ENCODE data around the gene SETBP1. TPM values are rescaled to one million over a fixed set of nuclear protein-coding genes. Genes with fewer than 3 reads are reported as not detected.

SETBP1 gene
- total RNA-seq, 1 donor from 2014 or later: 15.5 TPM

DNA sequence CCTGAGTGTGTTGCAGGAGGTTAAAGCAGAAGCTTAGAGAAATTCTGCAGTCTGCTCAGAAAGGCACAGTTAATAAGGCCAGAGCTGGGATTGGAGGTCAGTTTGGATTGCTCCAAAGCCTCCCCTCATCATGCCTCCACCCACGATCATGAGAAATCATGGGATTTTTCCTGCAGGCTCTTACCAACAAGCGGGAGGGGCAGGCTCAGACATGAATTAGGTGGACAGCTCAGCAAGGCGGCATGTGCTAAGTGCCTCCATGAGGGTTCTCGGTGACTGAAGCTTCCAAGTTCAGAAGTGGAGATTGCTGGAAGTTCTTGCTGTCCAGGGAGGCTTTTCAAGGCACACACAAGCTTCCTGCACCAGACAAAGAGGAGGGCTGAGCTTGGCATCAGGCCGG is 163.8 kb downstream of the SETBP1 start:
- intact Hi-C loops (cut with DNase I): no loop called here
- DNase-seq (ENCODE audit: low spot score): no peak

DNA sequence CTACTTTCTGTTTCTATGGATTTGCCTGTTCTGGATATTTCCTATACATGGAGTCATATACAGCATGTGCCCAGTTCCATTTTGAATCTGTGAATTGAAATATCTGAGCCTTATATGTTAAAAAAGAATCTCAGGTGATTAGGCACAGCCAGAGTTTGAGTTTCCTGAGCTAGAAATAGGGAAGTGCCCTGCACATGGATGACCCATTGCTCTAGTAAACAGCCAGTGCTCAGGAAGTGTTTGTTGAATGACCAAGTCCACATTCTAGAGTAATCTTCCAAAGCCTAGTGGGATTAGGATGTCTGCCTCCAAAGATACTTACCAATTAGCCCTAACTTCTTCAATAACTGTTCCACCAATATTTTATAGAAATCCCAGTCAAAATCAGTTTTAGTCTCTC is 165.8 kb downstream of the SETBP1 start:
- intact Hi-C loops (cut with DNase I): no loop called here

DNA sequence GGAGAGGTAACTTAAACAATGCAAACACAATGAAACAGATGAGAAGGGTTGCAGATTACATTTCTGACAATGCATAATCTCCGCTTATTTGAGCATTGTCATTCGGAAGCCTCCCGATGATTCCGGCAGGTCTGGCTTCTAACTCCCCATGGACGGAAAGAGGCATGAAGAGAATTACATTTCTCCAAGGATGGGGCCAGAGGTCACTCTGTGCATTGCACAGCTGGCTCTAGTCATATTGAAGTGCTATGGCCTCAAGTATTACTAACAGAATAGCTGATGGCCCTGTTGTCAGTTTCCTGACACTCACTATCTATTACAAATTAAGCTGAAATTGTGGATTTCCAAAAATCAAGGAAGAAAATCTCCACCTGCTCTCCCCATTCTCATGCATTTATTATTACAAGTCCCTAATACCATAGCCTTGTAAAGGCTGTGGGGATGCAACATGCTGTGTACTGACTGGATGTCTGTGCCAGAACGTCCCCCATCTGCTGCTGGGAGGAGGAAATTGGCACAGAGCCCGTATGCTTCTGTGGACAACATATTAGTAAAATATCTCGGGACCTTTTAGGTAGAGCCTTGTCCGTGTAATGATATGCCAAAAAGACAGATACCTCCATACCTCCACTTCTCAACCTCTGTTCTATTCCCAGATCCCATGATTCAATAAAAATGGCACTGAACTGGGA is 168.1 kb downstream of the SETBP1 start:
- no peak for DNase-seq (ENCODE audit: low spot score)
- intact Hi-C loops (cut with DNase I): no loop called here

More for the DNA sequence above, 165.8 kb downstream of the SETBP1 start:
- DNase-seq (ENCODE audit: low spot score): no peak

DNA sequence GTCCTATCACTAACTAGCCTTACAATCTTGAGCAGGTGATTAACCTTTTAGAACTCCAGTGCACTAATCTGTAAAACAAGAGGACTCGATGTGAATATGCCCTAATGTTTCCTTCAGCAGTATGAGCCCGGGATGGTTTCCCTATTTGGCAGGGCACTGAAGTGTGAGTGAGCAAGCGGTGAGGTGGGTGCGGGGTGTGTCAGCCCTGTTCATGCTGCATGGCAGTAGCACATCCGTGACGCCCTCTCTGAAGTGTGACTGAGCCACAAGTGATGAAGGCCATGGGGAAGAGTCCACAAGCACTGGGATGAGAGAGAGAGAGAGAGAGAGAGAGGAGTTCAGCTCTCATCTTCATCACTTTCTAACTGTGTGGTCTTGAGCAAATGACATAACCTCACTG is 168.7 kb downstream of the SETBP1 start:
- DNase-seq (ENCODE audit: low spot score): no peak
- intact Hi-C loops (cut with DNase I): no loop called here

DNA sequence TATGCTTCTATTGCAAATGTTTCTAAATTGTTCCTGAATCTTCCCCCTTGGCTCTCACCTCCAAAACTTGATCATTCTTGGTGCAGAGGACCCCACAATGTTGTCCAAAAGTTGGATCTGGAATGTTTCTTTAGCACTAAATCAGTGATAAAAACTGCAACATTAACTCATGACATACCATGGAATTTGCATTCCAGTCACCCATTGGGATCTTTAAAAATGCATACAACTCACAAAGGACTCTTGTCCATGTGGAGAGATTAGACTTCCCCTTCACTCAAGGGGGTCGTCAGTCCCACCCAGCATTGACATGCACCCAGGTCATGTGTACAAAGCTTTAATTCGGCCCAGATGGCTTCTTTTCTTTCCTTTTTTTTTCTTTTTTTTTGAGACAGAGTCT is 169.3 kb downstream of the SETBP1 start:
- intact Hi-C loops (cut with DNase I): loop anchor here (5.0 kb wide), 1 partner anchor 37 kb away; no protein-coding TSS in a partner anchor

DNA sequence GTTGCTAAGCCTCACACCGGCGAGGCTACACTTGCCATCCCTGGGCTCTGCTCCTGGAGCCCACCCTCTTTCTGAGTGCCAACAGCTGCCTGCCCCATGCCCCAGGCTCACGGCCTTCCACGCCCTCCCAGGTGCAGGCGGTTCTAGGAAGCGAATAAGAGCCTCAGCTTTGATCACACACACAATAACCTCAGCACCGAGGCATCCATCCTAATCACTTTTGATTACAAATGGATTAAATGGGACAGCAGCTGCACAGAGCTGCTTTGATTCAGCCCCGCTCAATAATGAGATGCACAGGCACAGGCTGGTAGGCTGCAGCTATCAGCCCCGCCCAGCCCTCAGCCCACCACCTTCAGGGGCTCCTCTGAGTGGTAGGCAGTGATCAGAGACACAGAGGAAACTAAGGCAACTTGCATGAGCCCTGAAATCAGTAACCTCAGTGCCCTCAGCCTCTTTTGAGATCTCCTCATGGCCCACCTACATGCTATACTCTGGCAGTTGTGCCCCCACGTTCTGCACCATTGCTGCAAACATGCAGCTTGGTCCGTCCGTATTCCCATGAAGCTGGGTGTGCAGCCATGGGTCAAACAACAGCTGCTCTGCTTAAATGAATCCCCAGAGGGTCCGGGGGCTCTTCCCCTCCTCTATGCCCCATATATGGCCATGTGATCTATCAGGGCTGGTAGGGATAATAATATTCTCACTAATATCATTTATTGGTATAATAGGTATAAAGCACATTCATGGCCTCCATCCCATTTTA is 171.4 kb downstream of the SETBP1 start:
- intact Hi-C loops (cut with DNase I): loop anchor here (5.0 kb wide), 1 partner anchor 35 kb away; no protein-coding TSS in a partner anchor
- DNase-seq (ENCODE audit: low spot score): no peak

More for the DNA sequence above, 169.3 kb downstream of the SETBP1 start:
- no peak for DNase-seq (ENCODE audit: low spot score)

DNA sequence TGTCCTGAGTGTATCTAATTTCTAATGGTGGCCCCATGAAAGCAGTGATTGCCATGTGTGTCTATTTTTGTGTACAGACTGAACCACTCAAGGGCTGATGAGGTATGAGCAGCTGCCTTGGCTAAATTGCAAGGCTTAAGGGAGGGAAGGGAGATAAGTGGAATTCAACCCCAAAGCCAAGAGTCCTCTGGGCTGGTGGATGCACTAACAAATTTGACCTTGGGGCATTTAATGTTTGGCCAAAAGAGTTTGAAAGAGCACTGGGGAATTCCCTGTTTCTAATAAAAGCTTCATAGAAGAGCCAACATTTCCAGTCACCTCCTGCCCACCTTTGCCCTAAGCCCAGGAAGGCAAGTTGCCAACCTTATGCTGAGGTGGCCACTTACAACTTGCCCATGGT is 172.1 kb downstream of the SETBP1 start:
- intact Hi-C loops (cut with DNase I): loop anchor here (5.0 kb wide), 1 partner anchor 34 kb away; no protein-coding TSS in a partner anchor
- no peak for DNase-seq (ENCODE audit: low spot score)

DNA sequence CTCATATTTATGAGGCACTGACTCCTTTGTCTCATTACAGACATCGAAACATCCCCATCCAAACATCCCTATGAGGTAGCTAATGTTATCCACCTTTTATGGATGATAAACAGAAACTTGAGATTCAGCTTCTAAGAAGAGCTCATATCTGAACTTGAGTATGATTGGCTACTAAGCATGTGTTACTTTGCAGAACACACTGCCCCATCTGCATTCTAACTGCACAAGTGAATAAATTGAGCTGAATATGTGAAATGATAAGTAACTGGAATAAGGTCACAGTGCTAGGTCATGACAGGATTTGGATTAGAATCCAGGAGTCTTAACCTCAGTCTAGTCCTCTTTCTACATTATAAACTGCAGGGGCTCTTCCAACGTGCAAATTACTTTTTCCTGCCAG is 172.7 kb downstream of the SETBP1 start:
- no peak for DNase-seq (ENCODE audit: low spot score)
- intact Hi-C loops (cut with DNase I): loop anchor here (5.0 kb wide), 1 partner anchor 34 kb away; no protein-coding TSS in a partner anchor

DNA sequence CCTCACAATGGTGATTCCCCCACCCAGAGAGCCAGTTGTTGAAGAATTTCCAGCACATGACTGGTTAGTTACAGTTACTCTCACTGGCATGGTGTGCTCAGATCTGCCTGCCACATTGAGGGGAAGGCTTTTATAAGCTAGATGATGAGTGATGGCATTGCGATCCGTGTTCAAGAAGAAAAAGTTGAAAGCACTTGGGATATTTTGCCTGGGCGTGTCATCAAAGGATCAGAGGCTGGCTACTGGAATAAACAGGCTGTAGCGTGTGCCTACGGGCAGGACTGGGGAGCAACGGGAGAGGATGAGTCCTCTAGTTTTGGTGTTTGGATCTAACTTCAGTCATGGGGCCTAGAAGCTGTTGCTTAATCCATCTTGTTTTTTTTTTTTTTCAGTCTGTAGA is 175.0 kb downstream of the SETBP1 start:
- DNase-seq (ENCODE audit: low spot score): no peak
- intact Hi-C loops (cut with DNase I): no loop called here

DNA sequence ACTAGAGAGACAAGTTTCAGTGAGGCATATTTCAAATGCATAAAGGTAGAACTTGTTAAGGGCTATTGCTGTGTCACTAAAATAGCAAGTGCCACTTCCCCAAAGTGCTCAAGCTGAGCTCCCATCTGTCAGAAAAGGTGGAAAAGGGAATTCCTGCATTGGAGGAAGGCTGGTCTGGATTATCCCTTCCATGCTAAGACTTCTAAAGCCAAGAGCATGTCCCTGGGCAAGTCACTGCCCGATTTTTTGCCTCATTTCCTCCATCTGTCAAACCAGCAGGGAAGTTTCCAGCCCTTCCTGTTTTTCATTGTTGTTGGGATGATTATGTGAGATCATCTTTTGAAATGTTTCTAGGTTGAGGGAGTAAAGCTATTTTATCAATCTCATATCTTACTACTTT is 175.5 kb downstream of the SETBP1 start:
- DNase-seq (ENCODE audit: low spot score): no peak
- intact Hi-C loops (cut with DNase I): no loop called here

DNA sequence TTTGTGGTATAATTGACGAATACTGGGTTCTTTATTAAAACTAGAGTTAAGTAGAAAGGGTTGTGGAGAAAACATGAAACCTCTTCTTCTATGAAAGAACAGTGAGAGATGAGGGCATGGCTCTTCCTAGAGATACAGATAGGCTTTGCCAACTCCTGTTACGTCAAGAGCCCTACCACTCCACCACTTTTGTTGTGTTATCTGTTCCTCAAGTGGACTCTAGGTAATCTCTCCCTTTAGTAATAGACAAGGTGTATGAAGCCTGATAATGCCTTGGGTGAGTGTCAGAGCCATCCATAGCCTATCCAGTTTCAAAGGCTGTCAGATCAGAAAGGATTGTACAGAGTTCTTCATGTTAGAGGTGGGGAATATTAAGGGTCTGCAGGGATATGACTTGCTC is 176.4 kb downstream of the SETBP1 start:
- DNase-seq (ENCODE audit: low spot score): no peak
- intact Hi-C loops (cut with DNase I): no loop called here

DNA sequence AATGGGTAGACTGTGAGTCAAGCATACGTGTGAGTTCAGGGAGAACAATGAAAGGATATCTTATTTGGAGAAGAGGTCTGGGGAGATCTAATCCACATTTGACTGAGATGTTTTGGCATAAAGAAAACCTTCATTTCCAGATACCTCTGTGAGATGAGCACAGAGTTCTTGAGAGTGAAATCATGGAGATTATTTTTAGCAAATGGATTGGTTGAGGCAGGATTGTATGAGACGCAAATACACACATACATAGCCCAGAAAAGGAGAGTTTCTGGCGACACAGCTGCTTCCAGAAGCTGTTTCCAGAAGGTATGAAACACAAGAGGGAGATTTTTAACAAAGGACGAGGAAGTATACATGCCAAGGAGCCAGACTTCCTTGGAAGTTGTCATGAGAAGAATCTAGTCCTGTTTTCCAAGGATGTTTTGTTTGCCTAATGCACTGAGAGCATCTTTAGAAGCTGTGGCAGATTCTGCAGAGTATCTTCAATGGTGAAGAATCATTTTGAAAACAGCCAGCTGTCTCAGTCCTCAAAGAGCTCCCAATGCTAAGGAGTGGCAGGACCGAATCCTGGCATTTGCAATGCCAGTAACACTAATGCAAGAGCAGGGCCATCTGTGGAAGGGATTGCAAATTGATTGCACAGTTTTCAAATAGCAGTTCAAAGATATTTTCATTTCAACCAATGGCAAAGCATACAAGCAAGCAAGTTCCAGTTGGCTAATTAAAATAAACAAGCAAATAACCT is 177.2 kb downstream of the SETBP1 start:
- no peak for DNase-seq (ENCODE audit: low spot score)
- intact Hi-C loops (cut with DNase I): no loop called here

DNA sequence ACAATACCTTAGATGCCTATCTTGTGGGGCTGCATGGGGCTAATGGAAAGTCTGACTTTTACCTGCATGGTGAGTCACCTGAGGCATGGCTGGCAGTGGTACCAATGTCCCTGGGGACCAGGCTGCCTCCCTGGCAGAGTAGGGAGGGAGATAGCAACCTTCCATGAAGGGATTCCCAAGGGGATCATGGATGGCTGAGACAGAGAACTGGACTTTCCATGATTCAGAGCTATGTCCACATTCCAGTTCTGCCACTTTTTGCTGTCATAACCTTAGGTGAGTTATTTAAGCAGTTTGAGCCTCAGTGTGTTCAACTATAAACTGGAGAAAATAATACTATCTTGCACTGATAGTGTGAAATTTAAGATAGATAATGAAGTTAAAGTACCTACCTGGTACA is 178.6 kb downstream of the SETBP1 start:
- intact Hi-C loops (cut with DNase I): no loop called here
- DNase-seq (ENCODE audit: low spot score): no peak

DNA sequence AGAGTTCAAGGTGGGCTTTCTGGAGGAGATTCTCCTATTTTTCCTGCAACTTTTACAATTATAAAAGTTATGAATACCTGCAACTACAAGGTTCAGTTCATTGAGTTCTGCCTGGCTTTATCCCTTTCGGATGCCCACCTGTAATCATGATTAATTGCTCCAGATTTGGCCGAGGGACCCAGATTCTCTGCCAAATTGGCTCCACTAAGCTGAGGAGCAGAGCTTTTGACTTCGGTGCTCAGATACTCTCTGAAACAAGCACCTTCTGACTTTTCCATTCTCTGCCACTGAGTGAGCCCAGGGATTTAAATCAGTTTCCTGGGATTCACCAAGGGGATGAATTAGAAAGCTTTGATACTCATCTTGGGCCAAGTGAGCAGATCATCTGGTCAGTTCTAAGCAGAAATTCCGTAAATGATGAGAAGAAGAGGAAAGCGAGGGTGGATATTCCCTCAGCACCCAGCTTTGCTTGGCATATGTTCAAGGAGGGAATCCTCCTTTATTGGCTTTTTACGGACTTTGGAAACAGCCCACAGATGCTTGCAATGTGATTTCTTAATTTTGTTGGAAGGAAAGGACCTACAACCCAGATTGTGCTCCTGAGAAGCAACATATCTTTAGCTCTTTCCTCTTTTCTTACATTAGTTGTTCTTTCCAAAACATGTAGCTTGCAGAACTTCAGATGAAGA is 179.2 kb downstream of the SETBP1 start:
- DNase-seq (ENCODE audit: low spot score): no peak
- intact Hi-C loops (cut with DNase I): no loop called here

DNA sequence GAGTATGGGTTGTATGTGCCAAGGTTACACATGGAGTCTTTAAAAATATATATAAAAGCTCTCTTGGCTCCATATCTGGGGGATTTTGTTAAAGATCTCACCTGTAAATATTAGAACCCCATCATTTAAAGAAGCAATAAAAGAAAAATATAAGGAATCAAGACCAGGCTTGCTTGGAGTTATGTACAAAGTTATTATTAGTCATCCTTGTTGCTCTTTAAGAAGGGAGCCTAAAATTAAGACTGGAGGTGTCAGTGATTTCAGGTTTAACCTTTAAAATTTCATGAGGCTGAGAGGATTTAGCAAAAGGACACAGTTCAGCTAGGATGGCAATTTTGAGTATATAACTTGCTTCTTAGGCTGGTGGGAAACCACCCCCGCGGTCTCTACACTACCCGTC is 181.4 kb downstream of the SETBP1 start:
- DNase-seq (ENCODE audit: low spot score): no peak
- intact Hi-C loops (cut with DNase I): no loop called here

DNA sequence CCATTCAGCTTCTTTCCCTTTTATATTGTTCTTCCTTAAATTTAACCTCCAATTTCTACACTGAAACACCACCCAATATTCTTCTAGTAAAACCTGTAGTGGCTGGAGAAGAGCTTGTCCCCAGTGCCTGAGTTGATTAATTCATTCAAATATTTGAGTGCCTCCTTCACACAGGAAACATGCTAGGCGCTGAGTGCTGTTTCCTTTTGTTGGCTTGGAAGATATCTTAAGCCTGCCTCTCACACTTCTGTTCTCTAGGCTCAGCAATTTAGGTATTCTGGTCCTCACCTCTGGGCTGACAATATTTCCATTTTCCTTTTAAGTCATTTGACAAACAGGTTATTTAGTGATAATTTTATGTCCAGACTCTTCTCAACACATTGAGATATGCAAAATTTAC is 185.4 kb downstream of the SETBP1 start:
- DNase-seq (ENCODE audit: low spot score): no peak
- intact Hi-C loops (cut with DNase I): no loop called here

DNA sequence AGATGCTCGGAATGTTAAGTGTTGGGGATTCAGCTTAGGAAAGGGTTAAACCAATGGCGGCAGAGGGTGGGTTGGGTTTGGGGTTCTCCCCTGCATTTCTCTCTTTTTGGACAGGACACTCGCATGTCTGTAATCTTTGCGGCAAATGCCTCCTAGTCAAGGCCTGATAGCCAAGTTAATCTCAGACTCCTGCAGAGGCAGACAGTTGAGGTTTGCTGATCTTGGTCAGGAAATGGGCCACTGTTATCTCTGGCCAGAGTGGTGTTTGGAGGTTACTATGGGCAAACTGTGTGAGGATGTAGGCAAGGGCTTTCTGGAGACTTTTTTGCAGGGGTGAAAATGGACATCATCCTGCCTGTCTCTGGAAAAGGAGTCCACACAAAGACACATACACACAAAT is 188.8 kb downstream of the SETBP1 start:
- intact Hi-C loops (cut with DNase I): no loop called here
- DNase-seq (ENCODE audit: low spot score): no peak

DNA sequence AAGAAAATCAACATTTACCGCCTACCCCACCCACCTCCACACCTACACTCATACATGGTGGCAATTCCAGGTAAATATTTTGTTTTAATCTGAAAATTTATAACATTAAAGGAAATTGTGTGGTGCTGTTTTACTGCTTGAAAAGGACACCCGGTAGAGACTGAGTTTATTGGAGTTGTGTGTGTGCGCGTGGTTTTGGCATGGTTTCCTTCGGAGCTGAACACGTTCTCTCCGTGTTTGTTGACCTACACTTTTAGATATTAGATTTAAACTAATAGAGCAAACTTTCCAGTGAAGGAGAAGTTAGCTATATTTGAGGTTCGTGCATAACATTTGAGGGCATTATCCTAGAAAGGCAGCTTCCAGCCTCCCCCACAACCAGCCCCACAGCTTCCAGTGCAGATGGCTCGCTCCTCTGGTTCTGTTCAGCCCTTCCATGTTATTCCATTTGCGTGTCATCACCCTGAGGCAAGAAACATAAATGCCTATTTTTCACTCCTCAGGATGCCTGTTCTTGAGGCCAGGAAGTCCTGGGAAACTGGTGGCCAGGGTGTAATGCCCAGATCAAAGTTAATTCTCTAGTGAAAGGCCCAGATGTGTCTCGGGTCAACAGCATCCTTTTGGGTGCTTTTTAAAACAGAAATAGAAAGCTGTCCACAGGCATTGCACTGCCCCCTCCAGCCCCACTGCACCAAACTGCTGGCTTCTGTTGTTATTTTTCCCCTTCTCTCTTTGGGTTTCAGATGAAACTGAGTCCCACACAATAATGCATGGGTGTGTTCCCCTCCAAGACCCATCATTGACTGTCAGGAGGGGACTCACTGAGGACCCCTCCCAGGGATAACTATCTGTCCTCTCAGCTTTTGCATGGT is 190.2 kb downstream of the SETBP1 start:
- DNase-seq (ENCODE audit: low spot score): no peak
- intact Hi-C loops (cut with DNase I): no loop called here

DNA sequence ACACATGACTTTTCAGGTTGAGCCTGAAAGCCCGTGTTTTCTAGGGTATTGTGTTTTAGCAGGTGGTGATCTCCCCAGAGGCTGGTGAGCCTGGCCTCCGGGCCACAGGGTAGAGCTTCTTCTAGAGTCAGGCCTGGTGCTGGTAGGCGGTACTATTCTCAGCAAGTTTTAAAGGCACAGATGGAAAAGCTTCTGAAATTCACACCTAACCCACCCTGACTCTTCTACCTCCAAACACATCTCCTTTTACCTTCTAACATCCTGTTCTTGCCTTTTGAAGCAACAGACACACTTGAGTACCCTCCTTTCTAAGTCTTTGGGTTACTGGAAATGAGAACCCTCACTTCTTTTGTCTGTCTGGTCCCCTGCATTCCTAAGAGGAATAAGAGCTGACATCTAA is 191.1 kb downstream of the SETBP1 start:
- DNase-seq (ENCODE audit: low spot score): no peak
- intact Hi-C loops (cut with DNase I): no loop called here

Data from cardiac septum (tissue), 1 donor.